Fibroblast of villous mesenchyme (primary cell): ENCODE results near the gene OR10H3. TPM values are rescaled to one million over a fixed set of nuclear protein-coding genes. Genes with fewer than 3 reads are reported as not detected.

ENCODE experiments used
- DNase-seq: peaks from one replicate; pipeline ENCODE4 v3.0.0-alpha.2; 2010; ENCODE audit warnings: low read depth
- H3K4me3 ChIP-seq: 2 replicates; pipeline ENCODE4 v1.5.1; 2011; ENCODE audit warnings: low read depth, mild to moderate bottlenecking, low read length
- total RNA-seq: library from RNA; depleted of rRNA; stranded (reverse); fragments of >200 nt; gene quantifications from 2 replicates; pipeline ENCODE4 v1.2.3, GENCODE V29; 2012
- TF ChIP-seq, protein P1 (sequence below): IDR thresholded peaks from 2 replicates; pipeline ENCODE4 v1.5.1; 2012; ENCODE audit warnings: low read depth, mild to moderate bottlenecking, low read length; ENCODE audit not compliant: insufficient read depth

The OR10H3 gene
- total RNA-seq, 1 donor = not detected

DNA sequence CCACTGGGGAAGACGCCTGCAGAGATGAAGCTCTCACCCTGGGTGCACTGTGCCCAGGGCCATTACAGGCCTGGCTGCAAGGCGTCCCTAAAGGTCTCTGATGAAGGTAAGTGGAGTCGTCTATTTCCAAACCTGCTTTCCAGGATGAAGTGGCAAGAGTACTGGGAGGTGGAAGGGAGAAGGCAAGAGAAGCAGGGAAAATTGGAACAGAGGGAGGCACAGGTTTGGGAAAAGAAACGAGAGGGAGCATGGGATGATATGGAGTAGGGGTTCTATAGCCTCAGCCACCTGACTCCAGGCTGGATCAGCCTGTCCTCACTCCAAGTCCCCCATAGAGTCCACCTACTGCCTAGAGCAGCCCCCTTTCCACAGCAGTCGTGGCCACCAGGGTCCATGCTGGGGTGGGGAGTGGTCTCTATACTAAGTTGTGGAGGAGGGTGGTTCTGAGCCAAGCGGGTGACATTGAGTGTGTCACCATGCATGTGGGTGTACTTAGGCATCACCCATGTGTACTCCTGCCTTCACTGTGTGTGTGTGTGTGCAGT lies 49.9 kb downstream of the OR10H3 start, which contains the start of gene OR10H5:
Gene OR10H5, plus strand, starts transcription at position 51 of the 545 bp plus-strand sequence. CDS start 6,388 bp downstream, outside the sequence.
- TF ChIP-seq, protein P1, sequence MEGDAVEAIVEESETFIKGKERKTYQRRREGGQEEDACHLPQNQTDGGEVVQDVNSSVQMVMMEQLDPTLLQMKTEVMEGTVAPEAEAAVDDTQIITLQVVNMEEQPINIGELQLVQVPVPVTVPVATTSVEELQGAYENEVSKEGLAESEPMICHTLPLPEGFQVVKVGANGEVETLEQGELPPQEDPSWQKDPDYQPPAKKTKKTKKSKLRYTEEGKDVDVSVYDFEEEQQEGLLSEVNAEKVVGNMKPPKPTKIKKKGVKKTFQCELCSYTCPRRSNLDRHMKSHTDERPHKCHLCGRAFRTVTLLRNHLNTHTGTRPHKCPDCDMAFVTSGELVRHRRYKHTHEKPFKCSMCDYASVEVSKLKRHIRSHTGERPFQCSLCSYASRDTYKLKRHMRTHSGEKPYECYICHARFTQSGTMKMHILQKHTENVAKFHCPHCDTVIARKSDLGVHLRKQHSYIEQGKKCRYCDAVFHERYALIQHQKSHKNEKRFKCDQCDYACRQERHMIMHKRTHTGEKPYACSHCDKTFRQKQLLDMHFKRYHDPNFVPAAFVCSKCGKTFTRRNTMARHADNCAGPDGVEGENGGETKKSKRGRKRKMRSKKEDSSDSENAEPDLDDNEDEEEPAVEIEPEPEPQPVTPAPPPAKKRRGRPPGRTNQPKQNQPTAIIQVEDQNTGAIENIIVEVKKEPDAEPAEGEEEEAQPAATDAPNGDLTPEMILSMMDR = no peak
- DNase-seq = no peak
- H3K4me3 ChIP-seq = no peak within 1 kb of the TSS

DNA sequence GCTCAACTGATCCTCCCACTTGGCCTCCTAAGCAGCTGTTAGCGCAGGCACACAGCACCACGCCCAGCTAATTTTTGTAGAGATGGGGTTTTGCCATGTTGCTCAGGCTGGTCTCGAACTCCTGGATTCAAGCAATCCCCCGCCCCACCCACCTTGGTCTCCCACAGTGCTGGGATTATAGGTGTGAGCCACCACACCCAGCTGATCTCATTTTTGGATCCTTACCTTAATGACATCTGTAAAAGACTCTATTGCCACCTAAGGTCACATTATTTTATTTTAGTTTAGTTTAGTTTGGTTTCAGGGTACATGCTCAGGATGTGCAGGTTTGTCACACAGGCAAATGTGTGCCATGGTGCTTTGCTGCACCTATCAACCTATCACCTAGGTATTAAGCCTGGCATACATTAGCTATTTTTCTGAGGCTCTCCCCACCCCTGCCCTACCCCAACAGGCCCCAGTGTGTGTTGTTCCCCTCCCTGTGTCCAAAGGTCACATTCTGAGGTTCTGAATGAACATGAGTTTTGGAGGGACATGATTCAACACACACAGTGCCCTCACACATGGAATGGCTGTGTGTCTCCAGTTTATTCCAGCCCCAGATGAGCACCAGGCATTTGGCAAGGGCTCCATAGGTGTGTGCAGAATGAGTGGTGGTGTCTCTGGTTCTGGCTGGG lies 50.9 kb downstream of the OR10H3 start:
- no peak for DNase-seq
- no peak overlapping the region for H3K4me3 ChIP-seq
- TF ChIP-seq, protein P1 = no peak

- no peak for DNase-seq
- no peak overlapping the region for H3K4me3 ChIP-seq
- TF ChIP-seq, protein P1 = no peak
Measured at GRCh38 chr19:15790096-15790495, 52.3 kb downstream of the OR10H3 start.

Other genes with a start within 250 kb of the OR10H3 start
- gene CYP4F22, start 229.5 kb upstream of the OR10H3 start, total RNA-seq = not detected in 2 replicates
- gene CYP4F8, start 122.8 kb upstream of the OR10H3 start, total RNA-seq = under 0.01 TPM in 1 of 2 replicates, not detected in the other
- gene CYP4F3, start 97.1 kb upstream of the OR10H3 start, total RNA-seq = not detected in 2 replicates
- gene CYP4F12, start 64.9 kb upstream of the OR10H3 start, total RNA-seq = not detected in 2 replicates
- gene OR10H2, start 10.0 kb upstream of the OR10H3 start, total RNA-seq = not detected in 2 replicates
- gene OR10H5, start 49.7 kb downstream of the OR10H3 start, total RNA-seq = under 0.01 TPM in 1 of 2 replicates, not detected in the other
- not detected in 2 replicates for gene OR10H1, start 77.7 kb downstream of the OR10H3 start, total RNA-seq
- not detected in 2 replicates for gene CYP4F2, start 160.1 kb downstream of the OR10H3 start, total RNA-seq
- gene CYP4F11, start 196.5 kb downstream of the OR10H3 start, total RNA-seq = not detected in 2 replicates
- not detected in 2 replicates for gene OR10H4, start 211.0 kb downstream of the OR10H3 start, total RNA-seq